Measurements from ENCODE around the gene WDR82.

WDR82 gene

GRCh38 chr3:52306978-52307377, 28.5 kb upstream of the WDR82 start:
- no peak for DNase-seq (ENCODE audit: low read depth)

- no peak for DNase-seq (ENCODE audit: low read depth)
These were observed 27.5 kb upstream of the WDR82 start for GRCh38 chr3:52305926-52306325.

GRCh38 chr3:52303811-52304210, 25.4 kb upstream of the WDR82 start:
- no peak for DNase-seq (ENCODE audit: low read depth)

DNA sequence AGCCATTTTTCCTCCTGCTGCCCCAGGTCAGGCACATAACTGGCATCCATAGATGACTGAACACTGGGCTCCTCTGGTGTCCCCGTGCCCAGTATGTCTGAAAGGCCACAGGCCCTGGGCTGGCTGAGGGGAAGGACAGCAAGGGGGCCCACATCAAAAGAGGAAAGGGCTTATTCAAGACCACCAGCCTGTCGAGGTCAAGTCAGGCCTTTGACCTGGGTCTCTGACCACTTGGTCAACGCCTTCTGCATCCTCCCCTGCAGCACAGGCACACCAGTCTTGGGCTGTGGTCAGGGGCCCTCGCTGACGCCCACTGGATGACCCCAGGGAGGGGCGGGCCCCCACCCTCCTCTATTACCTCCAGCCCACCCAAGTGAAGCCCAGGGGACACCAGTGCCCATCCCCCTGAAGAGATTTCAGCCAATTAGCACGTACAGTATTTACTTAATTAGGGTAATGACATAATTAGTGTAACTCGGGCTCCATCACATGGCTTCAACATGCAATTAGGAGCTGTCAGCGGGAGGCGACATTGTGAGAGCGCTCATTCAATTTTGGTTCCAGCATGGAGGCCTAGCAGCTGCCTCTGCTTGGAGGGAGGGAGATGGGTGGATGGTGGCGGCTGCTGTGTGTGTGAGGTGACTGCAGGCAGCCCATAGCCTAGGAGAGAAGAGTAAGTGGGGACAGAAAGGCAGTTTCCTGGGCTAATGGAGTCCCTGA, 24.1 kb upstream of the WDR82 start:
- no peak for DNase-seq (ENCODE audit: low read depth)

DNA sequence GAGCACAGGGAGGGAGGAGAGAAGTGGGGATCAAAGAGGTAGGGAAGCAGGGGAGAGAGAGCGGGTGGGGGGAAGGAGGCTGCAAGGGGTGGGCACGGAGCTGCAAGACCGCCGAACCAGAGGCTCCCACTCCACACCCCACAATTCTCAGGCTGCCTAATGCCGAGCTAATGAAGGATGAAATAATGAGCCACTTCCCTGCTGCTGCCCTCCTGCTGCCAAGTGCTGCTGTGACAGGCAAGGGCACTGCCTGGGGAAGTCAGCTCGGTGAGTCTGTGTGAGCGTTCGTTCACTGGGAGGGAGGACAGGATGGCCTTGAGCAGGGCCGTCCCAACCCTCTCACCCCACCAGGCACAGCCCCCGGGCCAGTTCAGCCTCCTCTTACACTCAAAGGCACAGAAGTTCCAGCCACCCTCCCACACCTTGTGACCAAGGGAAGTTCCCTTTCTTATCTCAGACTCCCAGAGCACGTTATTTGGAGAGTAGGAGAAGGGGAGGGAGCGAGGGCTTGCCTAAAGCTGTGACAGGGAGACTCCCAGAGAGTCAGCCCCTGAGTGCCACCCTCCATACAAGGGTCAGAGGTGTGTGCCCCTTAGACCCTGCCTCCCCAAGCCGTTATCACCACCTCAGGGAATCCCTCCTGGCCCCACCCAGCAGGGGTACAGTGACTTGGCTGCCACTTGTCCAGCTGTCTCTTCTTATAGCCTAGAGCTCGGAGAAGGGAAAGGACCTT, 21.6 kb upstream of the WDR82 start:
- no peak for DNase-seq (ENCODE audit: low read depth)

DNA sequence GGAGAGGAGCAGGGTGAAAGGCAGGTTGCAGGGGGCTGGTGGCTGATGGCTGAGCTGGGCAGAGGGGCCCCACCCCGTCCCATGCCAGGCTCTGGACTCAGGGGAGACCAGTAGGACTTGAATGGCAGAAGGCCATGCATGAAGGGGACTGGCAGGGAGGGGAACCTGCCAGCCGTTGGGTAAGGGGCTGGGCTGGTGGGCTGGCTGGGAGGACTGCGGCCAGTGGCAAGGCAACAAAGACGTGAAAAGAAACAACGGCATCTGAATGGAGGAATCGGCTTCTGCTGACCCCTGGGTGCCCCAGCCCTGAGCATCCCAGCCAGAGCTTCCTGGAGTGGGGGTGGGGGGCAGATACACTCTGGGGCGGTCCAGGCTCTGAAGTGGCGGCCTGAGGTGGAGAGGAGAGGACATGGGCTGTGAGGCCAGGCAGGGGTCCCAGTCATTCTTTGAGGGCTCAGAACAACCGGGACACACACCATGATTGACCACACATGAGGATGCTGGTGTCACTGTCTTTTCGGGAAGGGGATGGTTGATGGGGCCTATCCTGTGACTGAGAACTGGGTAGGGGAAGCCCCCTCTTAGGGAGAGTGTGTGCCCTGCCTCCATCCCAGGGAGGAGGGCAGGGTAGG, 20.9 kb upstream of the WDR82 start:
- no peak for DNase-seq (ENCODE audit: low read depth)

DNA sequence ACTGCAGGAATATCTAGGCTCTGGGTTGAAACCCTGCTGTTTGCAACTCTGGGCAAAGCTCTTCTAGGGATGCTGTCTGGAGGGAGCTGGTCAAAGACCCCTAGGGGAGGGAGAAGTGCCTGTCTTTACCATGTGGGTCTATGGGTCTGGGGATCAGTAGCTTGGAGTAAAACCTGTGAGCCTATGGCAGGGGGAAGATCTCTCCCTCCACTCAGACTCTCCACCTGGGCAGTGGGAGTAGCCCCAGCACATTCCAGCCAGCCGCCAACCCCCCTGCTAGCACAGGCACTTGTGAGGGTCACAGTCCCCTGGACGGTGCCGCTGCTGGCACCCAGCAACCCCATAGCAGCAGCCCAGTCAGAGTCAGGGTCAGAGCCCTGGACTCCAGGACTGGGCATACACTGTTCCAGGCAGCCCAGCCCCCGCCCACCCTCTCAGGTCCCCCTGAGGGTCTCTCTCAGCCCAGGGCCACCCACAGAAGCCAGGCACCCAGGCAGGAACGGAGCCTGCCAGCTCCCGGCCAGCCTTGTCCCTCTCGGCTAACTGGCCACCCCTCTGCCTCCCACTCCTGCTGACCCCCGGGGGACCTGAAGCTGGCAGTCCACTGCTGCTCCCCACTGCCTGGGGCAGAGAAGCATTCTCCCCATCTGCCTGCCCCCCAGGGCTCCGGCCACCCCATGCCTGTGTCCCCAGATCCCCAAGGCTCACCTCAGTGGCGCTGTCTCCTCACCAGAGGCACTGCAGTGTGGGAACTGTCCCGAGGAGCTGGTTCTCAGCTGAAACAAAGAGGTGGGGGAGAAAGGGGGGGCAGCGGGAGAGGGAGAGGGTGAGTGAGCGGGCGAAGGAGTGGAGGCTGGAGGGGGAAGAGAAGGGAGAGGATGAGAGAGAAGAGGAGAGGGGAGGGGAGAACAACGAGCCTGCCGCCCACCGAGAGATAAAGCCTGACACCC, 20.0 kb upstream of the WDR82 start:
- no peak for DNase-seq (ENCODE audit: low read depth)

DNA sequence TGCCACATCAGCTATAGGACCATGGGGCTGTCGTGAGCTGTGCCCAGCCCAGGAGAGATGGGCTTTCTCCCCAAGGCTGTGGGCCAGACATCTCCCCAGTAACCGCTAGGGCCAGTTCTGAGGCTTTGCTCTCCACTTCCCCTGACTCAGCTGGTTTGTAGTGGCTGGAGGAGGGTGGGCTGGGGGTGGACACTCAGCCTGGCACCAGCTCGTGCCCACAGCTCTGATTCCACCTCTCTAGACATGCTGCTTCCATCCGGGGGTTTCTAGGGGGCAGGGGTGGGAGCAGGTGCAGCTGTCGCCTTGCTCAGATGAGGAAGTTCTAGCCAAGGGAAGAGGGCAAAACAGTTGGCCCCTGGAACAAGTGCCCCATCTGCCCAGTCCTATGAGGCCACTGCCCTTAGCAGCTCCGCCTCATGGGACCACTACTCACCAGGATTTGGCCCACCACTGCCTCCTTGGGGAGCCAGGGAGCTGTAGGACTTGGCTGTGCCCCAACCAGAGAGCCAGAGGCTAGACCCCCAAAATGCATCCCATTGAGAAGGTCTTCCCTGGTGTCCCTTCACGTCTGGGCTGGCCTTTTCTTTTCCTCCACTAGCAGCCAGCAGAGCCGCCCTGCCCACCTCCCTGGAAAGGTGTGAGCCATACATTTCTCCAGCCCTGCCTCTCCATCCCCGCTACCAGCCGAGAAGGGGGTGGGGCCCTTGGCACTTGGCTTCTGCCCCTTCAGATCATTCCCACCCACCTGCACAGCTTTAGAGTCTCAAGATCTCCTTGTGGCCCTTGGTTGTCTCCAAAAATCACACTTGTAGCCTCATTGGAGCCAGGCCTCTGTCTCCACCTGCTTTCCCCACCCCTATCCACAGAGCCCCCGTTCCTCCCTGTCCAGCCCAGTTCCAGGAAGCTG, 19.0 kb upstream of the WDR82 start:
- DNase-seq (ENCODE audit: low read depth) = no peak

- DNase-seq (ENCODE audit: low read depth) = no peak
These were observed 17.3 kb upstream of the WDR82 start for GRCh38 chr3:52295671-52296208.

DNA sequence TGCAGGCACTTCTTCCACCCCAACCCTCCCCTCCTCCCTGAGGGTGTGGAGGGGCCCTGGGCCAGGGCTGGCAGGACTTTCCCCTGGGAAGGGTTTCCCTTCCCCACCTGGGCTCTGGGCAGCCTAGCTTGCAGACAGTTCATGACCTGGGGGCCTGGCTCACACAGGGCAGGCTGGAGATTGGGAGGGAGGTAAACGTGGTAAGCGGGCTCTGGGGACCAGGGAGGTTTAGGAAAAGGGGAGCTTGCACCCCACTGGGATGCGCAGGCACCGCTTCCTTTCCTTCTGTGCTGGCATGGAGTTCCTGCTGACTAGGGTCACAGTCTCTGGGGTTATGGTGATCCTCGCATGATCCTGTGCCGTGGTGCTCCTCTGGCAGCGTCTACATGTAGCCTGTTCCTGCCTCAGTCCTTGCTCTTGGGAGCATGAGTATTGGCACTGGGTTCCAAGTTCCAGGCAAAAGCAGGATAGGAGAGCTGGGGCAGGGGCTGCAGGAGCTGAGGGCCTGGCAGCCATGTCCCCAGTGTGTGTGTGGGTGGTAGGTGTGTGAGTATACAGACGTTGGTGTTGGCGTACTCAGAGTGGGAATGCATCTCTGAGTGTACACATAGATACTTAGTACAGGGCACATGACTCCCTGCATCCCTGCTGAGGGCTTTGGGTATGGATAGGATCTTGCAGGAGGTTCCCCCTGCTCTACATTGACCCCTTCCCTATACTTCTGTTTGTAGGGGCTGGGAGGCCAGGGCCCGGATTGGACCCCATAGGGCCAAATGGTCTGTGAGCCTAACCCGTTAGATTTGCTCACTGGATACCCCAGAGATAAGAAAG, 16.1 kb upstream of the WDR82 start:
- no peak for DNase-seq (ENCODE audit: low read depth)

- no peak for DNase-seq (ENCODE audit: low read depth)
These were observed 15.3 kb upstream of the WDR82 start for GRCh38 chr3:52293491-52294319.

GRCh38 chr3:52292247-52293065, 14.0 kb upstream of the WDR82 start:
- no peak for DNase-seq (ENCODE audit: low read depth)

- DNase-seq (ENCODE audit: low read depth) = no peak
These were observed 13.2 kb upstream of the WDR82 start for GRCh38 chr3:52291508-52292181.

DNA sequence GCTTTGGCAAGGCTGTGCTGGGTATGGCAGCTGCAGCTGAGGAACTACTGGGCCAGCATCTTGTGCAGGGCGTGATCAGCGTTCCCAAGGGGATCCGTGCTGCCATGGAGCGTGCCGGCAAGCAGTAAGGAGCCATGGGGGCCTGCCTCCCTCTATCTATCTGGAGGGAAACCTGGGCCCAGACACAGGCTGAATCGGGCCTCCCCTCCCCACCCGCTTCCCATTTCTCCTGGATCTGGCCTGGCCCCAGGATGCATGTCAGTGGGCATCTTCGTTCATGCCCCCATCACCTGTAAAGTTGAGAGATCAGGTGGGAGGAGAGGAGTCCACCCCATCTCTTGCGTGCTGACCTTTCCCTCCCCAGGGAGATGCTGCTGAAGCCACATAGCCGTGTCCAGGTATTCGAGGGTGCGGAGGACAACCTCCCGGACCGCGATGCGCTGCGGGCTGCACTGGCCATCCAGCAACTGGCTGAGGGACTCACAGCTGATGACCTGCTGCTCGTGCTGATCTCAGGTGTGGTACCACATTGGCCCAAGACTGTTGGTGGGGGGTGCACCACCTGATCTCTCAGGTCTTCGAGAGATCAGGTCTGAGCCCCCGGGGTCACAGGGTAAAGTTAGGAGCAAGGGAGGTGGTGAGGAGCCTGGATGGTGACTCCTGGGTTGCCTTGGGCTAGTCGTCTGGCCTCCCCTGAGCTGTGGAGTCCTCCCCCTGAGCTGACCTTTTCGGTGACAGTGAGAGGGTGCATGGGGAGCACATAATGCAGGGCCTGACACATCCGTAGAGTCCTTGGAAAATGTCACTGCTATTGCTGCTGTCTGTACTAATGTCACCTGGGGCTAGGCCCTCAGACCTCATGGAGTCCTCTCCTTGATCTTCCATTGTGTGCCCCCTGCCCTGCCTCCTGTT, 12.4 kb upstream of the WDR82 start:
- DNase-seq (ENCODE audit: low read depth) = no peak

GRCh38 chr3:52289747-52290595, 11.5 kb upstream of the WDR82 start:
- DNase-seq (ENCODE audit: low read depth) = no peak
